ENCODE data around the gene NONO.
"Not testable (repeated sequence)": the region's sequence is repeated elsewhere in the genome, so short reads cannot be mapped to it uniquely, and the experiment has no call there.

- TF ChIP-seq POLR2AphosphoS5, CTCF, POLR2A (IDR thresholded peaks at IDR 0.05): not testable (repeated sequence)
These were observed 33.5 kb downstream of the NONO start for GRCh38 chrX:71316959-71317358.
